ENCODE data around the gene PCDHB5.
"Not testable (repeated sequence)": the region's sequence is repeated elsewhere in the genome, so short reads cannot be mapped to it uniquely, and the experiment has no call there.

The PCDHB5 gene

DNA sequence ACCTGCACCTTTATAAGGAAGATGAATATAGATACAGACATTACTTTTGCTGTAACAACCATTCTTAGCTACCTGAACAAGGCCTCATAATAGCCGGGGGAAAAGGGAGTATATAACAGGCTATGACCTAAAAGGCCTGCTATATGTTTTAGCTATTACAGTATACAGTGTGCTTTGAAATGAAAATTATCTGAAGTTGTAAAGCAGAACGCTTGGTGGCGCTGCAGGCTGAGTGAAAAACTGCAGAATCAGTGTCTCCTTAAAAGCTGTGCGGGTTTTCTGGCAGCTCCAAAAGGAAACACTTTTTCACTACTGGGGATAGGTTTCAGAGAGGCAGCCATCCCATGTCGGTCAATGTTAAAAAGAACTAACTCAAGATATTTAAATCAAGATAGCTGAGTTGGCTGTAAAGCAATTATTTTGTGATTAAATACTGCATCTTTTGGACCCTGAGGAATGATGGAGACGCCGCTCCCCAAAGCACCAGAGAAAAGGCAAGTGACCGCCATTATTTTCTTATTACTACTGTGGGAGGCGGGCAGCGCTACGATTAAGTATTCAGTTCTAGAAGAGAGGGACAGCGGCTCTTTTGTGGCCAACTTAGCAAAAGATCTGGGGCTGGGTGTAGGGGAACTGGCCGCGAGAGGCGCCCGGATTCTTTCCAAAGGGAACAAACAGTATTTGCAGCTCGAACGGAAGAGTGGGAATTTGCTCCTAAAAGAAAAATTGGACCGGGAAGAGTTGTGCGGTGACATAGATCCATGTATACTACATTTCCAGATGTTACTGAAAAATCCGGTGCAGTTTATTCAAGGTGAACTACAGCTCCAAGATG is 20.8 kb downstream of the PCDHB5 start:
- no peak for DNase-seq

GRCh38 chr5:141157356-141157755 is 22.4 kb downstream of the PCDHB5 start:
- DNase-seq: not testable (repeated sequence)

DNA sequence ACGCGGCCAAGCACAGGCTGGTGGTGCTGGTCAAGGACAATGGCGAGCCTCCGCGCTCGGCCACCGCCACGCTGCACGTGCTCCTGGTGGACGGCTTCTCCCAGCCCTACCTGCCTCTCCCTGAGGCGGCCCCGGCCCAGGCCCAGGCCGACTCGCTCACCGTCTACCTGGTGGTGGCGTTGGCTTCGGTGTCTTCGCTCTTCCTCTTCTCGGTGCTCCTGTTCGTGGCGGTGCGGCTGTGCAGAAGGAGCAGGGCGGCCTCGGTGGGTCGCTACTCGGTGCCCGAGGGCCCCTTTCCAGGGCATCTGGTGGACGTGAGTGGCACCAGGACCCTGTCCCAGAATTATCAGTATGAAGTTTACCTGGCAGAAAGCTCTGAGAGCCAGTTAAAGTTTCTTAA is 22.9 kb downstream of the PCDHB5 start:
- not testable (repeated sequence) for DNase-seq

- peak; percentile 19 for DNase-seq
These were observed 37.6 kb downstream of the PCDHB5 start, which contains the start of gene PCDHB7 for GRCh38 chr5:141172381-141173204. PCDHB7 (plus strand) TSS chr5:141172644; CDS start chr5:141172836, 192 bp downstream.

- DNase-seq: not testable (repeated sequence)
These were observed 39.5 kb downstream of the PCDHB5 start for GRCh38 chr5:141174291-141175104.

DNA sequence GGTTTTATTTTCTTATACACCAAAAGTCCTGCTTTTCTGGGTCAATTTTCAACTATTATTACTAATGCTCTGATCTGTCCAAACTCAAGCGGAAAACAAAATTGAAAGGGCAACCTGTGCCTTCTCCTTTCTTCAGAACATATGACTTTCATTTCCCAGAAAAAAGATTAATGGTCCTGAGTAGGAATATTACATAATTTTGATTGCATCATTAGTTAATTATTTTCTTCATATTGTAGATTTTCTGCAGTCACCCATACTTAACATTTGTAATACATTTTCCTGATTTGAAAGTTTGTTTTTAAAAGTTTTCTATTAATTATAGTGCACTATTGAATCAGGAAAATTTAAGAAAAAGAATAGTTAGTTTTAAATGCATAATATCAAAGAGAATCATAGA is 40.9 kb downstream of the PCDHB5 start:
- DNase-seq: no peak

- not testable (repeated sequence) for DNase-seq
These were observed 42.7 kb downstream of the PCDHB5 start, which contains the start of gene PCDHB8 for GRCh38 chr5:141177577-141178191. PCDHB8 (plus strand) TSS chr5:141177790; CDS start chr5:141178035, 245 bp downstream.

DNA sequence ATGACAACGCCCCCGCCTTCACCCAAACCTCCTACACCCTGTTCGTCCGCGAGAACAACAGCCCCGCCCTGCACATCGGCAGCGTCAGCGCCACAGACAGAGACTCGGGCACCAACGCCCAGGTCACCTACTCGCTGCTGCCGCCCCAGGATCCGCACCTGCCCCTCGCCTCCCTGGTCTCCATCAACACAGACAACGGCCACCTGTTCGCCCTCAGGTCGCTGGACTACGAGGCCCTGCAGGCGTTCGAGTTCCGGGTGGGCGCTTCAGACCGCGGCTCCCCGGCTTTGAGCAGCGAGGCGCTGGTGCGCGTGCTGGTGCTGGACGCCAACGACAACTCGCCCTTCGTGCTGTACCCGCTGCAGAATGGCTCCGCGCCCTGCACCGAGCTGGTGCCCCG is 44.4 kb downstream of the PCDHB5 start:
- not testable (repeated sequence) for DNase-seq

- DNase-seq: not testable (repeated sequence)
These were observed 44.9 kb downstream of the PCDHB5 start for GRCh38 chr5:141179876-141180275.

- no peak for DNase-seq
These were observed 45.3 kb downstream of the PCDHB5 start for GRCh38 chr5:141180313-141180712.

DNA sequence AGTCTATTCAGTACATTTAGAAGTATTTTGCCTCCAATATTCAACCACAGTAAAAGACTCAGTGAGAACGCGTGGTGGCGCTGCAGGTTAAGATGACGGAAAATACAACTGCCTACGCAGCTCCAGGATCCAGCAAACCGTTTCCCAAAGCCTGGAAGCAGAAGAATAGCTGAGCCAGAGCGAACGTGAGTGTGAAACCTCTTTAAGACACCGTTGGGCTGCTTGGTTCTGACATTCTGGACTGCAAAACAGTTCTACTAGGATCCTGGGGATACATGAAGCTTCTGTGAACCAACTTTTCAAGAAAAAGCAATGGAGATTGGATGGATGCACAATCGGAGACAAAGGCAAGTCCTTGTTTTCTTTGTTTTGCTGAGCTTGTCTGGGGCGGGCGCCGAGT is 47.2 kb downstream of the PCDHB5 start, which contains the start of gene PCDHB16:
PCDHB16 (plus strand) TSS at position 140 of the 400 bp plus-strand sequence; CDS start at position 313, 173 bp downstream.
- no peak for DNase-seq

DNA sequence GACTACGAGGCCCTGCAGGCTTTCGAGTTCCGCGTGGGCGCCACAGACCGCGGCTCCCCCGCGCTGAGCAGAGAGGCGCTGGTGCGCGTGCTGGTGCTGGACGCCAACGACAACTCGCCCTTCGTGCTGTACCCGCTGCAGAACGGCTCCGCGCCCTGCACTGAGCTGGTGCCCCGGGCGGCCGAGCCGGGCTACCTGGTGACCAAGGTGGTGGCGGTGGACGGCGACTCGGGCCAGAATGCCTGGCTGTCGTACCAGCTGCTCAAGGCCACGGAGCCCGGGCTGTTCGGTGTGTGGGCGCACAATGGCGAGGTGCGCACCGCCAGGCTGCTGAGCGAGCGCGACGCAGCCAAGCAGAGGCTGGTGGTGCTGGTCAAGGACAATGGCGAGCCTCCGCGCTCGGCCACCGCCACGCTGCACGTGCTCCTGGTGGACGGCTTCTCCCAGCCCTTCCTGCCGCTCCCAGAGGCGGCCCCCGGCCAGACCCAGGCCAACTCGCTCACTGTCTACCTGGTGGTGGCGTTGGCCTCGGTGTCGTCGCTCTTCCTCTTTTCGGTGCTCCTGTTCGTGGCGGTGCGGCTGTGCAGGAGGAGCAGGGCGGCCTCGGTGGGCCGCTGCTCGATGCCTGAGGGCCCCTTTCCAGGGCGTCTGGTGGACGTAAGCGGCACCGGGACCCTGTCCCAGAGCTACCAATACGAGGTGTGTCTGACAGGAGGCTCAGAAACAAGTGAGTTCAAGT is 49.3 kb downstream of the PCDHB5 start:
- DNase-seq: not testable (repeated sequence)

GRCh38 chr5:141186897-141187512 is 52.0 kb downstream of the PCDHB5 start, which contains the start of gene PCDHB9:
PCDHB9 (plus strand) TSS chr5:141187161; CDS start chr5:141187319, 158 bp downstream.
- peak; percentile 16 for DNase-seq
